HEK293 (cell line): ENCODE data around the gene MSX1.

Experiments
- FEZF1 ChIP-seq: fragments of 450-650 bp; formaldehyde crosslinking; IDR thresholded peaks from 2 replicates; pipeline ENCODE4 v1.5.1; 2016; ENCODE audit warnings: missing biosample characterization, missing genetic modification characterization
- INSM2 ChIP-seq: fragments of 450-650 bp; formaldehyde crosslinking; IDR thresholded peaks from 2 replicates; pipeline ENCODE4 v1.5.1; 2016; ENCODE audit warnings: missing biosample characterization, missing genetic modification characterization
- KLF10 ChIP-seq: fragments of 450-650 bp; IDR thresholded peaks from 2 replicates; pipeline ENCODE4 v1.5.1; 2018; ENCODE audit warnings: missing biosample characterization, mild to moderate bottlenecking, missing genetic modification characterization
- MZF1 ChIP-seq: fragments of 450-650 bp; formaldehyde crosslinking; IDR thresholded peaks from 2 replicates; pipeline ENCODE4 v1.5.1; 2017; ENCODE audit warnings: missing biosample characterization, missing genetic modification characterization, borderline replicate concordance
- PATZ1 ChIP-seq: fragments of 450-650 bp; formaldehyde crosslinking; IDR thresholded peaks from 2 replicates; pipeline ENCODE4 v1.5.1; 2016; ENCODE audit warnings: missing biosample characterization, missing genetic modification characterization
- SALL2 ChIP-seq: fragments of 450-650 bp; formaldehyde crosslinking; IDR thresholded peaks from 2 replicates; pipeline ENCODE4 v1.5.0; 2017; ENCODE audit warnings: missing biosample characterization, mild to moderate bottlenecking, missing genetic modification characterization, borderline replicate concordance
- YY2 ChIP-seq: fragments of 450-650 bp; formaldehyde crosslinking; IDR thresholded peaks from 2 replicates; pipeline ENCODE4 v1.5.1; 2016; ENCODE audit warnings: missing biosample characterization, missing genetic modification characterization
- ZNF19 ChIP-seq: fragments of 450-650 bp; formaldehyde crosslinking; IDR thresholded peaks from 2 replicates; pipeline ENCODE4; 2016; ENCODE audit warnings: missing biosample characterization, missing genetic modification characterization, low read depth
- ZNF221 ChIP-seq: fragments of 450-650 bp; formaldehyde crosslinking; IDR thresholded peaks from 2 replicates; pipeline ENCODE4 v1.5.1; 2017; ENCODE audit warnings: missing biosample characterization, missing genetic modification characterization, borderline replicate concordance
- ZNF24 ChIP-seq: fragments of 450-650 bp; formaldehyde crosslinking; IDR thresholded peaks from 2 replicates; pipeline ENCODE4 v1.5.1; 2016; ENCODE audit warnings: missing biosample characterization, missing genetic modification characterization
- ZNF248 ChIP-seq: fragments of 450-650 bp; formaldehyde crosslinking; IDR thresholded peaks from 2 replicates; pipeline ENCODE4 v1.5.1; 2017; ENCODE audit warnings: missing biosample characterization, missing genetic modification characterization
- ZNF274 ChIP-seq, 2 experiments: fragments of 200-500 bp in 1 of 2; fragments of 450-650 bp in 1 of 2; sonication (Bioruptor generic) in 1 of 2; formaldehyde crosslinking in 1 of 2; IDR thresholded peaks; 2 replicates each; pipeline versions ENCODE4 v1.5.1 to v1.6.1; 2014 to 2016; ENCODE audit warnings: borderline replicate concordance in 1 of 2, inconsistent platforms in 1 of 2, low read length in 1 of 2, missing biosample characterization in 1 of 2, missing genetic modification characterization in 1 of 2
- ZNF280C ChIP-seq: fragments of 450-650 bp; formaldehyde crosslinking; IDR thresholded peaks from 2 replicates; pipeline ENCODE4 v1.5.1; 2016; ENCODE audit warnings: missing biosample characterization, missing genetic modification characterization
- ZNF335 ChIP-seq: fragments of 450-650 bp; formaldehyde crosslinking; conservative IDR thresholded peaks from 2 replicates; pipeline ENCODE4 v1.5.1; 2016; ENCODE audit warnings: missing biosample characterization, missing genetic modification characterization
- ZNF341 ChIP-seq: fragments of 450-650 bp; formaldehyde crosslinking; IDR thresholded peaks from 2 replicates; pipeline ENCODE4; 2016; ENCODE audit warnings: low read depth, missing biosample characterization, missing genetic modification characterization
- ZNF398 ChIP-seq: fragments of 450-650 bp; formaldehyde crosslinking; IDR thresholded peaks from 2 replicates; pipeline ENCODE4 v1.5.1; 2017; ENCODE audit warnings: missing biosample characterization, missing genetic modification characterization
- ZNF514 ChIP-seq: fragments of 450-650 bp; formaldehyde crosslinking; IDR thresholded peaks from 2 replicates; pipeline ENCODE4 v1.5.1; 2016; ENCODE audit warnings: missing biosample characterization, missing genetic modification characterization
- ZNF521 ChIP-seq: fragments of 450-650 bp; formaldehyde crosslinking; IDR thresholded peaks from 2 replicates; pipeline ENCODE4 v1.5.1; 2017; ENCODE audit warnings: missing biosample characterization, mild to moderate bottlenecking, missing genetic modification characterization
- ZNF555 ChIP-seq: fragments of 450-650 bp; formaldehyde crosslinking; conservative IDR thresholded peaks from 2 replicates; pipeline ENCODE4 v1.5.1; 2017; ENCODE audit warnings: missing biosample characterization, mild to moderate bottlenecking, missing genetic modification characterization, inconsistent platforms
- ZNF561 ChIP-seq: fragments of 450-650 bp; IDR thresholded peaks from 2 replicates; pipeline ENCODE4 v1.5.1; 2018; ENCODE audit warnings: missing biosample characterization, missing genetic modification characterization, borderline replicate concordance
- ZNF626 ChIP-seq: fragments of 450-650 bp; sonication (Bioruptor Pico); formaldehyde crosslinking; IDR thresholded peaks from 2 replicates; pipeline ENCODE4 v1.5.1; 2018; ENCODE audit warnings: missing biosample characterization, missing genetic modification characterization, inconsistent platforms
- ZNF660 ChIP-seq: fragments of 450-650 bp; IDR thresholded peaks from 2 replicates; pipeline ENCODE4 v1.5.1; 2018; ENCODE audit warnings: missing biosample characterization, mild to moderate bottlenecking, missing genetic modification characterization
- ZNF701 ChIP-seq: fragments of 450-650 bp; formaldehyde crosslinking; IDR thresholded peaks from 2 replicates; pipeline ENCODE4 v1.5.1; 2016; ENCODE audit warnings: missing biosample characterization, missing genetic modification characterization
- ZNF704 ChIP-seq: fragments of 450-650 bp; formaldehyde crosslinking; IDR thresholded peaks from 2 replicates; pipeline ENCODE4 v1.5.1; 2016; ENCODE audit warnings: missing biosample characterization, missing genetic modification characterization
- ZNF768 ChIP-seq: fragments of 450-650 bp; formaldehyde crosslinking; IDR thresholded peaks from 2 replicates; pipeline ENCODE4 v1.5.1; 2018; ENCODE audit warnings: missing biosample characterization, mild to moderate bottlenecking, missing genetic modification characterization
- ZNF792 ChIP-seq: fragments of 450-650 bp; formaldehyde crosslinking; IDR thresholded peaks from 2 replicates; pipeline ENCODE4 v1.5.1; 2016; ENCODE audit warnings: missing biosample characterization, missing genetic modification characterization
- ZSCAN18 ChIP-seq: fragments of 450-650 bp; formaldehyde crosslinking; IDR thresholded peaks from 2 replicates; pipeline ENCODE4 v1.5.1; 2016; ENCODE audit warnings: missing biosample characterization, missing genetic modification characterization
- ZSCAN23 ChIP-seq: fragments of 450-650 bp; formaldehyde crosslinking; IDR thresholded peaks from 2 replicates; pipeline ENCODE4 v1.5.1; 2016; ENCODE audit warnings: missing biosample characterization, missing genetic modification characterization
- ZSCAN4 ChIP-seq: fragments of 450-650 bp; formaldehyde crosslinking; IDR thresholded peaks from 2 replicates; pipeline ENCODE4 v1.5.1; 2017; ENCODE audit warnings: missing biosample characterization, missing genetic modification characterization

Gene MSX1

GRCh38 chr4:4875147-4875546 lies 15.7 kb downstream of the MSX1 start (continued):
- TF ChIP-seq ZNF704 (tag by site-specific recombination): no peak
- TF ChIP-seq ZNF768 (tag by site-specific recombination): no peak
- TF ChIP-seq ZSCAN23 (tag by site-specific recombination): no peak
- no peak for TF ChIP-seq INSM2 (tag by site-specific recombination)
- TF ChIP-seq ZNF280C (tag by site-specific recombination): no peak
- no peak for TF ChIP-seq ZNF701 (tag by site-specific recombination)
- 0 out of 2 replicates have a peak, but pooled peaks have one; percentile 29 for TF ChIP-seq ZNF335 (tag by site-specific recombination)
- no peak for TF ChIP-seq PATZ1
- TF ChIP-seq MZF1 (tag by site-specific recombination): no peak
- TF ChIP-seq ZNF514 (tag by site-specific recombination): no peak
- no peak for TF ChIP-seq ZNF19
- TF ChIP-seq ZNF561 (tag by site-specific recombination): peak; percentile 86
- TF ChIP-seq ZNF521 (tag by site-specific recombination): no peak
- no peak for TF ChIP-seq ZNF24
- TF ChIP-seq ZNF626 (tag by site-specific recombination): no peak
- TF ChIP-seq YY2 (tag by site-specific recombination): no peak
- TF ChIP-seq ZNF555 (tag by site-specific recombination): no peak
- TF ChIP-seq FEZF1 (tag by site-specific recombination): no peak
- TF ChIP-seq ZNF341 (tag by site-specific recombination): no peak
- no peak for TF ChIP-seq ZNF274 (IDR thresholded peaks at IDR 0.05; ENCODE audit: low read length)
- no peak for TF ChIP-seq ZNF274 (tag by site-specific recombination; IDR thresholded peaks at IDR 0.05; ENCODE audit: borderline replicate concordance)
- TF ChIP-seq KLF10 (tag by site-specific recombination): peak; percentile 43; the same call in 1 of the 2 replicates
- no peak for TF ChIP-seq SALL2 (tag by site-specific recombination)
- TF ChIP-seq ZNF248 (tag by site-specific recombination): no peak
- TF ChIP-seq ZNF398 (tag by site-specific recombination): no peak
- TF ChIP-seq ZSCAN4 (tag by site-specific recombination): no peak
- no peak for TF ChIP-seq ZNF221 (tag by site-specific recombination)
- peak; percentile 48; the same call in 1 of the 2 replicates for TF ChIP-seq ZNF660 (tag by site-specific recombination)
- no peak for TF ChIP-seq ZNF792 (tag by site-specific recombination)
- TF ChIP-seq ZSCAN18 (tag by site-specific recombination): no peak
